ENCODE measurements around the gene KCNK7.
A peak's percentile ranks its signal among the peaks of the same experiment; 100 is the strongest.

Gene KCNK7

DNA sequence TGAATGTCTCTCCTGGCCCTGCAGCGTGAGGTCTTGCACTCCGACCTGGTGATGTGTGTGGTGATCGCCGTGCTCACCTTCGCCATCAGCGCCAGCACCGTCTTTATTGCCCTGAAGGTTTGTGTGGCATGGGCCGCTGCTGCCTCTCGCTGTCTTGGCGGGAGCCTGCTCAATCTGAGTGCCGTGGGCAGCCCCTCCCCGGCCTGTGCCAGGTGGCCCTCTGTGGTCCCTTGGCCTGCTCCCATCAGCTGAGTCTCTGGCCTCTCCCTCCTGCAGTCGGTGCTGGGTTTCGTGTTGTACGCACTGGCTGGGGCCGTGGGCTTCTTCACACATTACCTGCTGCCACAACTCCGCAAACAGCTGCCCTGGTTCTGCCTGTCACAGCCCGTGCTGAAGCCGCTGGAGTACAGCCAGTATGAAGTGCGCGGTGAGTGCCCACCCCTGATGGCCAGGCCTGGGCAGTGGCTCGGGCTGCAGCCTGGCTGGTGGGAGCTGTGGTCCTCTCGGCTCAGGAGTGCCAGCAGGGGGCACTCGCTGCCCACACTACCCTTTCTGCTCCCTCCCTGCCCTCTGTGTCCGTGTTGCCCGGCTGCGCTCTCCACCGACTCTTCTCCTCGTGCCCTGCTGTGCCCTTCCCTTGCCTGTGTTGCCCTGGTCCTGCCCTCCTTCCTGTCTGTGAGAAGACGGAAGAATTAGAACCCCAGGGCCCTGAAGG, 30.2 kb upstream of the KCNK7 start:
- DNase-seq, result peak; percentile 21

DNA sequence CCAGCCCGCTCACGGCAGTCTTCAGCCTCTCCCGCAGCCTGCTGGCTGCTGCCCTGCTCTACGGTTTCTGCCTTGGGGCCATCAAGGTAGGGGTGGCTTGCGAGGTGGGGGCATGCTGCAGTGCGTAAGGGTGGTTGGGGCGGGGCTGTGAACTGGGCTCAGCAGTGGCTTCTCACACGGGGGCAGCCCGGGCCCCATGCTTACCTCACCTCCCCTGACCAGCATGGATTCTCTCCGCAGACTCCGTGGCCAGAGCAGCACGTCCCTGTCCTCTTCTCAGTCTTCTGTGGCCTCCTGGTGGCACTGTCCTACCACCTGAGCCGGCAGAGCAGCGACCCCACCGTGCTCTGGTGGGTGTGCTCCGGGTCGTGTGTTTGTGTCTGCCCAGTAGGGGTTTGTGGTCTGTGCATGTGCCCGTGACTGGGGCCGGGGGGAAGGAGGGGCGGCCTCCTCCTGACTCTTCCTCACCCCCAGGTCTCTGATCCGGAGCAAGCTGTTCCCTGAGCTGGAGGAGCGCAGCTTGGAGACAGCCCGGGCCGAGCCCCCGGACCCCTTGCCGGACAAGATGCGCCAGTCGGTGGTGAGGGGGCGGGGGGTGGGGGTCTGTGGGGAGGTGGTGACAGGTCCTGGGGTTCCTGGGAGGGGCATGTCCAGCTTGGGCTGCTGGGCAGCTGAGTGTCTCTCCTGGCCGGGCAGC, 29.5 kb upstream of the KCNK7 start:
- DNase-seq, result no peak

DNA sequence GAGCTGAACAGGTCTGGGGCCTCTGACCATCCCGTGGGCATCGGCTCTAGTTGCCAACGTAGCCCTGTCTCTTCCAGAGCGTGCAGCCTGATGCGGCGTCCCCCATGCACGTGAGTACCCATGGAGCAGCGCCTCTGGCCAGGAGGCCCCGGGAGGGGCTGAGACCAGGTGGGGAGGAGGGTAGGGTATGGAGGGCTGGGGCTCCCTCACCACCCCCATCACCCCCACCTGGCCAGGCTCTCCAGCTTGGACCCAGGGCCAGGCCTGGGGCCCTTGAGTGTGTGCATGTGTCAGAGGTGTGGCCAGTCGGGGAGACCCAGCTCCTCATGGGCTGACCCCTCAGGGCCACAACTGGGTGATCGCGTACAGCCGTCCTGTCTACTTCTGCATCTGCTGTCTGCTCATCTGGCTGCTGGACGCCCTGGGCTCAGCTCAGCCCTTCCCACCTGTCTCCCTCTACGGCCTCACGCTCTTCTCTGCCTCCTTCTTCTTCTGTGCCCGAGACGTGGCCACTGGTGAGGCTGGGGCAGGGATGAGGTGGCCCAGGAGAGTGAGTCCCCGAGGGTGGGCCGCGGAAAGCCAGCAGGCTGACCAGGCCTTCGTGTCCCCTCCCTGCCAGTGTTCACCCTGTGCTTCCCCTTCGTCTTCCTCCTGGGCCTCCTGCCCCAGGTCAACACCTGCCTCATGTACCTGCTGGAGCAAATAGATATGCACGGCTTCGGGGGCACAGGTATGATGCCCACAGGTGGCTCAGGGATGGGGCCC, 28.4 kb upstream of the KCNK7 start:
- DNase-seq, result no peak

DNA sequence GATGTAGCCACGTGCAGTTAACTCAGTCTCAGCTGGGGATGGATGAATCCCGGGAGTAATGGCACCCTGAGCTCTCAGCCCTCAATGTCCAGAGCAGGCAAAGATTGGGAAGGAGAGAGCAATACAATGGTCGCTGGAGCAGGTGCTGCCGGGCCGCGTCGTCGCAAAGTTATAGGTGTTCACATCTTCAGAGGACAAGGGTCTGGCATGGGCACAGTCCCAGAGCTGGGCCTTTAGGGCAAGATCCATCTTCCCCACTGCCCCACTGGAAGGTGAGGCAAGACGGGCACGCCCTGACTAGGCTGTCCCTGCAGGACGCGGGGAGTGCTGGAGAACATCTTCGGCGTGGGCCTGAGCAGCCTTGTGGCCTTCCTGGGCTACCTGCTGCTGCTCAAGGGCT, 27.6 kb upstream of the KCNK7 start:
- DNase-seq, result no peak

DNA sequence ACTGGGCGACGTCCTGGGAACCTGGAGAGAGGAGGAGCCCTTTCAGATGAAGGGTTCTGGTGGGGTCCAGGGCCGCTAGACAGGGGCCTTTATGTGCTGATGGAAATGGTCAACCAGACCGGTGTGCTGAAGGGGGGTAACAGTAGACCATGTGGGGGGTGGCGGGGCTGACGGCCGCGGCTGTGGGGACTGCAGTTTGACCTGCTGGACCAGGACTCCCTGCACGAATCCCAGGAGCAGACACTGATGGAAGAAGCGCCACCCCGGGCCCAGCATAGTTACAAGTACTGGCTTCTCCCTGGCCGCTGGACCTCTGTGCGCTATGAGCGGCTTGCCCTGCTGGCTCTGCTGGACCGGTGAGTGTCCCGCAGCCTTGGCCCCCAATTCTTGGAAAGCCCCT, 26.4 kb upstream of the KCNK7 start:
- no peak for DNase-seq

DNA sequence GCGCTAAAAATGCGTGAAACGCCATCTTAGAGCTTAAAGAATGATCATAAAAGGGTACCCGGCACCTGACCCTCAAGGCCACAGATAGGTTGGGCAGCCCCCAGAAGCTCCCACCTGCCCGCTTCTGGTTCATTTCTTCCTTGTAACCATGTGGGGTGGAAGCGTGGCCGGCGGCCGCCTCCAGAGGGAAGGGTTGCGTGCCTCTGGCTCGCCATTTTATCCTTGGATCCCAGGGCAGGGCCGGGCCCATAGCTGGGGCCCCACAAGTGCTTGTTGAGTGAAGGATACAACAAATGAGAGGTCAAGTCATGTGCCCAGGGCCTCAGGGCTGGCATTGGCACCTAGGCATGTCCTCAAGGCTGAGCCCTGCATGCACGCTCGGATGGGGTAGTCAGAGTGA, 25.9 kb upstream of the KCNK7 start:
- no peak for DNase-seq

DNA sequence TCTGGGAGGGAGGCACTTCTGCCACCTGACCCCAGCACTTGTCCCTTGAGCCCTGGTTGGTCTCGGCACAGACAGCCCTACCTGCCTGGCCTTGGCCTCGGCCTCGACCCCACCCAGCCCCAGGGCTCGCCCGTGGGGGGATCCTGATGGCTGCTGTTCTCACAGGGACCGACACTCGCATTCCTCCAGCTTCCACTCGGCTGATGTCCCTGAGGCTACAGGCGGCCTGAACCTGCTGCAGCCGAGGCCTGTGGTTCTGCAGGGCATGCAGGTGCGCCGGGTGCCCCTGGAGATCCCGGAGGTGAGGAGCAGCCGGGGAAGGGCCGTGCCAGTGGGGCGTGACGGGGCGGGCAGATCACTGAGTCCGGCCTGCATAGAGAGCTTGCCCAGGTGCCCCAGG, 25.1 kb upstream of the KCNK7 start:
- no peak for DNase-seq

DNA sequence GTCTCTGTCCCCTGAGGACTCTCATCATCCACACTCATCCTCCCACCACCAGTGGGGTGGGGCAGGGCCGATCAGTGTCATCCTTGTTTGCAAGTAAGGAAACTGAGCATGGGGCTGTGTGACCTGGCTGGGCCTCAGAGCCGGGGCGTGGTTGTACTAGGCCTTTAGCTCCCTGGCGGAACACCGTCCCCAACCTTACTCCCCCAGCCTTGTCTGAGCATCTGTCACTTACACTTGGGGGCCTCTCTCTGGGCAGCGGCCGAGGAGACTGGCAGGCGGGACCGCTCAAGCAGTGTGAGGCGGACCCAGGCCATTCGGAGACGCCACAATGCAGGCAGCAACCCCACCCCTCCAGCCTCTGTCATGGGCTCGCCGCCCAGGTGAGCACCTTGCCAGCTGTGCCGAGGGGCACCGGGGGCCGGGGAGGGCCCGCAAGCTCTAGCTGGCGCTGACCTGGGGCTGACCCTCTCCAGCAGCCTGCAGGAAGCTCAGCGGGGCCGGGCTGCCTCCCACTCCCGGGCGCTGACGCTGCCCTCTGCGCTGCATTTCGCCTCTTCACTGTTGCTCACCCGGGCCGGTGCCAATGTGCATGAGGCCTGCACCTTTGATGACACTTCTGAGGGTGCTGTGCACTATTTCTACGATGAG, 23.8 kb upstream of the KCNK7 start:
- no peak for DNase-seq

DNA sequence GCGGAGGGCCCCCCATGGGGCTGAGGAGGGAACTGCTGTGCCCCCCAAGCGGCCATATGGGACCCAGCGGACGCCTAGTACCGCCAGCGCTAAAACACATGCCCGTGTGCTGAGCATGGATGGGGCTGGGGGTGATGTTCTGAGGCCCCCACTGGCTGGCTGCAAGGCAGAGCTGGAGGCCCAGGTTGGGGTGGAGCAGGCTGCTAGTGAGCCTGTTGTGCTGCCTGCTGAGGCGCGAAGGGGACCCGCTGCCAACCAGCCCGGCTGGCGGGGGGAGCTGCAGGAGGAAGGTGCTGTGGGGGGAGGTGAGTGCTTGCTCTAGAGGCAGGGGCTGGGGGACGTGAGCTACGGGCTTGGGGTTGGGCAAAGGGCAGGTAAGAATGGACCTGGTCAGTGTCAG, 23.2 kb upstream of the KCNK7 start:
- DNase-seq, result no peak

DNA sequence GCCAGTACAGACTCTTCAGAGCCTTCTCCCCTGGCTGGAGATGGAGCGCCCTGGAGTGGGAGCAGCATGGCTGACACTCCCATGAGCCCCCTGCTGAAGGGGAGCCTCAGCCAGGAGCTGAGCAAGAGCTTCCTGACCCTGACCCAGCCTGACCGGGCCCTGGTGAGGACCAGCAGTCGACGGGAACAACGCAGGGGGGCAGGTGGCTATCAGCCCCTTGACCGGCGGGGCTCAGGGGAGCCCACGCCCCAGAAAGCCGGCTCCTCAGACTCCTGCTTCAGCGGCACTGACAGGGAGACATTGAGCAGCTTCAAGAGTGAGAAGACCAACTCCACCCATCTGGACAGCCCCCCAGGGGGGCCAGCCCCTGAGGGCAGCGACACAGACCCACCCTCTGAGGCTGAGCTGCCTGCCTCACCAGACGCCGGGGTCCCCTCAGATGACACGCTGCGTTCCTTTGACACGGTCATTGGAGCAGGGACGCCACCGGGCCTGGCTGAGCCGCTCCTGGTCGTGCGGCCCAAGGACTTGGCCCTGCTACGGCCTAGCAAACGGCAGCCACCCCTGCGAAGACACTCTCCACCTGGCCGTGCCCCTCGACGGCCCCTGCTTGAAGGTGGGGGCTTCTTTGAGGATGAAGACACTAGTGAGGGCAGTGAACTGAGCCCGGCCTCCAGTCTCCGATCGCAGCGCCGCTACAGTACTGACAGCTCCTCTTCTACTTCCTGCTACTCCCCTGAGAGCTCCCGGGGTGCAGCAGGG, 22.6 kb upstream of the KCNK7 start:
- DNase-seq, result no peak

DNA sequence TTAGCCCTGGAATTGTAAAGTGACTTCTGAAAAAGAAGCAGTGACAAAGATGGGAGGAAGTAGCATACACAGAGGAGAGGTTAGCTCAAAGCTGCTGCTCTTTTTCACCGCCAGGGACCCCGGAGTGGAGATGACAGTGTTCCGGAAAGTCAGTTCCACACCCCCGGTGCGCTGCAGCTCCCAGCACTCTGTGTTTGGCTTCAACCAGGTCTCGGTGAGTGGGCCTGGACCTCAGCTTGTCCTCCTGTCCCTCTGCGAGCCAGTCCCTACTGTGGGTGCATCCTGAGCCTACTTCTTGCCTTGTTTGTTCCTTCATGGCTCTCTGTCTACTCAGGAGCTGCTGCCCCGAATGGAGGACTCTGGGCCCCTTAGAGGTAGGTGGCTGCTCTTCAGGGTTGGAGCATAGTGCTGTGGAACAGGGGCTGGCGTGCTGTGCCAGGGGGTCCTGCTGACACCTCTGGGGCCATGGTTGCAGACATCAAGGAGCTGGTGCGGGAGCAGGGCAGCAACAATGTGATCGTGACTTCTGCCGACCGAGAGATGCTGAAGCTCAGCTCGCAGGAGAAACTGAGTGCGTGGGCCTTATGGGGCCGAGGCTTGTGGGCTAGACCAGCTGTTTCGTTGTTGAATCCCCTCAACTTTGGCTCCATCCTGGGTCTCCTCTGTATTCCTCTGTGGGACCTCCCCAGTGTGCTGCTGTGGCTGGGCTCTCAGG, 21.7 kb upstream of the KCNK7 start:
- no peak for DNase-seq

DNA sequence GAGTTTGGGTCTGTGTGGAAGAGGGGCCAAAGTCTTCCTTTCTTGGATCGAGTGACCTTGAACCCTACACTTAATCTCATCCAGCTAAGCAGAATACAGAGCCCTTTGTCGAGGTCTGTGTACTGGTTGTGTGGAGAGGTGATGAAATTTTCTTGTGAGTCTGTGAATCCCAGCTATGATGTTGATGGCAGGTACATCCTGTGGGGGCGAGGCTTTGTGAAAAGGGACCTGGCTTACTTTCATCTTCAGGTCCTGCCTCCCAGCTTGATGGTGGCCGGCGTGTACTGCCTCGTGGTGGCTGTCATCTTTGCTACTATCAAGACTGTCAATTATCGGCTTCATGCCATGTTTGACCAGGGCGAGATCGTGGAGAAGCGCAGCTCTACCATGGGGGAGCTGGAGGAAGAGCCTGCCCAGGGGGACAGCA, 21.0 kb upstream of the KCNK7 start:
- DNase-seq, result no peak

DNA sequence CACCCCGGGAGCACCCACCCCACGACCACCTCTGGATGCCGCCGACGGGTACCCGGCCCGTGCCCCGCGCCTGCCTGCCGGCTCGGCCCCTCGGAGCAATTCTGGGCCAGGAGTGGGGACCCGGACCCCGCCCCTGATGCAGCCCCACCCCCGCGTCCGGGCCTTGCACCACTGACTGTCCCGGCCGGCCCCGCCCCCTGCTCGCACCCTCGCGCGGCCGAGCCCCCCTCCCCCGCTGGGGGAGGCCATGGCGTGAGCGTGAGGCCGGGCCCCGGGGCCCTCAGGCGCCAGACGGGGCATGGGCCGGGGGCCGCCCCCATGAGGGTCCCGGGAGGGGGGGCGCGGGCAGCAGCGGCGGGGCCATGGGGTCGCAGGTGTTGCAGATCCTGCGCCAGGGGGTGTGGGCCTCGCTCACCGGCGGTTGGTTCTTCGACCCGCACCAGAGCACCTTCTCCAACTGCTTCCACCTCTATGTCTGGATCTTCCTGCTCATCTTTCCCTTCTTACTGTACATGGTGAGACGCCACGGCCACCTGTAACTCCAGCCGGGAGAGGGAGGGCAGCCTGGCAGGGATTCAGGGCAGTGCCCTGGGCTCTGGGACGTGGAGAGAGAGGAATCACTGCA, 20.5 kb upstream of the KCNK7 start:
- peak; percentile 51 for DNase-seq

DNA sequence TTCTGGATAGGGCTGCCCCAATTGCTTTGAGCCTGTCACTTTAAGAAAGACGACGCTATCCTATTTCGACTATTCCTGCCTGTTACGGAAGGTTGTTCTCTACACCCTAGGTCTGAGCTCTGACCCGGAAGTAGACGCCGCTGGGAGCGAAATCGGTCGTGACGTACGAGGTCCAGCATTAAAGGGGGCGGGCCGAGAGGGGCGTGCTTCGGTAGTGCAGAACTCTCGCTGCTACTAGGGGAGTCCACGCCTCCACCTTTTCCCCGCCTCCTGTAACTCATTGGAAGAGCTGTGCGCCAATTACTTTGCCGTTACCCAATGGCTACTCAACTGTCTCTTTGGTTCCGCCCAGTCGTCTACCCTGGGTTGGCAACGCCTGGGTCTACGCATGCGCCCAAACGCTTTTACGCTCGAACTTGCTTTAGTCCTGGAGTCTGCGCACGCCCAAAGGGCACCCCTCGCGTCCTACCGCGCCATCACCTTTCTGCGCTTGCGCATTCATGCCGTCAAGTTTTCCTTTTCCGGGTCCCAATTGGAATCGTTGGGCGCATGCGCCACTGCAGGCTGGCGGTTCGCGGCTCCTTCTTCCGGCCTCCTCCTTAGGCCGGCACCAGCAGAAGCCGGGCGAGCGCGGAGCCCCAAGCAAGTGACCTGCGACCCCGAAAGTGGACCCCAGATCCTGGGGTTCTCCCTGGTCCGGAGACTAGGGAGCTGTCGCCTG, 19.8 kb upstream of the KCNK7 start, which contains the start of gene PCNX3:
TSS of gene PCNX3 (plus strand) at position 548 of the 721 bp plus-strand sequence. CDS start 536 bp downstream, outside the sequence.
- peak; percentile 100 for DNase-seq

DNA sequence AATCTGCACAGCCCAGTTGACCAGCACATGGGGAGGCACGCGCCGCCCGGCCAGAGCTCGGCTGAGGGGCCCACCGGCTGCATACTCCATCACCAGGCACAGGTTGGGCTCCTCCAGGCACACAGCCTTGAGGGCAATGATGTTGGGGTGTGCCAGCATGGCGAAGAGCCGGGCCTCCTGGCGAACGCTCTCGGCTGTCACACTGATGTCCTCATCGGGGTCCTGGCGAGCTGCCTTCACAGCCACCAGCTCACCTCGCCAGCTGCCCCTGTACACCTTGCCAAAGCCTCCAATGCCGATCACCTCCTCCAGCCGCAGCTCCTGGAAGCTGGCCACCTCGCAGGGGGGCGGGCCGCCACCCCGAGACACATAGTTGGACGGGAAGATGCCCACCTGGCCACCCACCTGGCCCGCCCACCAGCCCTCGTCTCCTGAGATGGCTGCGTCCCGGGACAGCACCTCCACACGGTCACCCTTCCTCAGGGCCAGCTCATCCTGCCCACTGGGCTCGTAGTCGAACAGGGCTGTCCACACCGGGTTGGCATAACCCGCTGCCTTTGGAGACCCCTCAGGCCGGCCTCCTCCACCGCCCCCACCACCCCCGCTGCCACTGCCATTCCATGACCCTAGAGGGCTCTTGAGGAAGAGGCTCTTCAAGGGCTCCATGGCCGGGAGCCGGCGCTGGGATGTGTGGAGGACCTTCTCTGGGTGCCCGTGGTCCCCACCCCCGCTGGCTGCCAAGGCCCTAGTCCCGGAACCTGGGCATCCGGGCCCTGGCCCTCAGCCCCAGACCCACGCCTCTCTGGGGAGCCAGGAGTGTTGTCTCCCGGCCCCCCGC, 17.7 kb upstream of the KCNK7 start:
- no peak for DNase-seq

DNA sequence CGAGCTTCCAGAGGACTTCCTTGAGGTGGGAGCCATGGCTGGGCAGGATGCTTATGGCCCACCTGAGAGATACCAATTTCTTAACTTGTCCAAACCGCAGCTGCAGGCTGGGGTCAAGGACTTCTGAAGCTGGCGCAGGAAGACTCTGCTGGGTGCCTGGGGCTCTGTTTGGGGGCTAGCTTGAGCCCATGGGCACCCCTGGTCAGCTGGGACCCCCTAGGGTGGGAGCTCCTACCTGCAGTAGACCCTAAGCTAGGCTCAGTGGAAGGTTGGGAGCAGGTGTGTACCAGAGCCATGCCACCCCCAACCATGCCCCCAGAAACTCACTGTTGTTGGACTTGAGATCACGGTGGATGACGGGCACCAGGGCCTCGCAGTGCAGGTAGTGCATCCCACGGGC, 17.1 kb upstream of the KCNK7 start:
- no peak for DNase-seq

DNA sequence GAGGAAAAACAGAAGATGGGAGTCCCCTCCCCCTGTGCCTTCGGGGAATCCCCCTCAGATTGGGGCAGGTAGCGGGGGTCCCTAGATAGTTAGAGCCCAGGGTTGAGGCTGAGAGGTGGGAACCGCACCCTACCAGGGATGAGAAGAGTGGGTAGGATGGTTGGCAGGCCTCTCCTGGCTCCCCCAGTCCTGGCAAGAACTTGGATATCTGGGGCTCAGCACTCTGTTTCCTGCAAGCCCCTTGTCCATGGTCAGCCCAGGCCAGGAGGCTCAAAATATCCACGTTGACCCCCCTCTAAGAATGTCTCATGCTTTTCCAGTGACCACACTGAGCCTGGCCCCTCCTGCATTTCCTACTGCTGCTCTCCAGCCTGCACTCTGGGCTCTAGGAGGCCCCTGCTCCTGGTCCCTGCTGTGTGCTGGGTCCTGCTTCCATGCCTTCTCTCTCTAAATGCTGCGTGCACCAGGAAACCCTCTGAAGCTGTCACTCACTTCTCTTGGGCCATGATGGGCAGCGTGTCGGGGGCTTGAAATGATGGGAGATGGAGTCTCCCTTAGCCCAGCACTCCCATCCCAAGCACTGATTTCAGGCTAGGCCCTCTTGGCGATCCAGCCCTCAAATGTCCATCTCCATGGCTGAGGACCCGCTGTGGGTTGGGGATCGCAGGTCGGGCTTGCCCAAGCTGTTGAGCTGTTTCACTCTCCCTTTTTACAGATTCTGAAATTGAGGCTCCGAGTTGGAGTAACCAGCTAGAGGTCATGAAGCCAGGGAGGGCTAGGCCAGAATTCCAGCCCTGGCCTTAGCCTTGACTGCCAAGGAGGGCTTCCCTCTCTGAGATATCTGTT, 16.4 kb upstream of the KCNK7 start:
- DNase-seq, result no peak

DNA sequence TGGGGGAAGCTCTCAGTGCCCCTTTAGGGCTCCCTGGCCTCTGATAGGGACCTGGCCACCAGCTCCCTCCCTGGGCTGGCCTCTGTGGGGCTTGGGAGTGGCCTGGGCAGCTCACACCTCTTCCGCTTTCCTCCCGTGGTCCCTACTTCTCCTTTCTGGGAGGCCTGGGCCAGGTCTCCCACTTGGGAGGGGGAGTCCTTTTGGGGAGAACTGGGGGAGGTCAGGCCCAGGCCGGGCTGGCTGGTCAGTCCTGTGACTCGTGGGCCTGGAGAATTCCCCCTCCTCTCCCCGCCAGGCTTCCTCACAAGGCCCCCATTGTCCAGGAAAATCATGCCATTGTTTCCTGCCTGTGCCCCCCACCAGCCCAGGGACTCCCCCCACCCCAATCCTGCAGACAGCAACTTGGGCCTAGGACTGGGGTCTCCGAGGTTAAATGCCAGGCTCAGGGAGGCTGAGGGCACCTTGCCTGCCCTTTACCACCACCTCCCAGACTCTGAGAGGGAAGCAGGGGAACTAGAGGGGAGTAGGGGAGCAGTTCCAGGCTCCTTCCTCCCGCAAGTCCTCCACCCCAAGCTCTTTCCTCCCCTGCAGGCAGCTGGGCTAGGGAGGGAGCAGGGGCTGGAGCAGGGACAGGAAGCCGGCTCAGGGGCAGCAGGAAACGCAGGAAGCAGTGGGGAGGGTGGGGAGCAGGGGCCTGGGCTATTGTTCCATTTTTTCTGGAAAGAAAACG, 15.6 kb upstream of the KCNK7 start:
- DNase-seq, result no peak

Measured in effector CD8-positive, alpha-beta T cell (primary cell).